Endodermal cell (in vitro differentiated cells): ENCODE data around the gene SORCS2. TPM values are rescaled to one million over a fixed set of nuclear protein-coding genes. Genes with fewer than 3 reads are reported as not detected.

Experiments used
- DNase-seq: peaks from one replicate; pipeline ENCODE4 v3.0.0-alpha.2; 2017
- H3K27ac ChIP-seq: 2 replicates; pipeline ENCODE4 v1.5.1; 2013; ENCODE audit warnings: mild to moderate bottlenecking, low read depth, low read length, moderate library complexity
- H3K27me3 ChIP-seq: 2 replicates; pipeline ENCODE4 v1.6.1; 2013; ENCODE audit warnings: mild to moderate bottlenecking, low read length, moderate library complexity; ENCODE audit not compliant: insufficient read depth, control insufficient read depth, poor library complexity, severe bottlenecking
- H3K36me3 ChIP-seq: 2 replicates; pipeline ENCODE4 v1.7.0; 2013; ENCODE audit warnings: mild to moderate bottlenecking, low read length, moderate library complexity; ENCODE audit not compliant: control insufficient read depth, insufficient read depth
- H3K4me1 ChIP-seq: one replicate; pipeline ENCODE4 v1.7.0; 2013; ENCODE audit warnings: low read length; ENCODE audit not compliant: control insufficient read depth, insufficient read depth
- H3K4me3 ChIP-seq: 2 replicates; pipeline ENCODE4 v1.5.1; 2013; ENCODE audit warnings: mild to moderate bottlenecking, low read length, moderate library complexity
- H3K9ac ChIP-seq: 2 replicates; pipeline ENCODE4 v1.6.1; 2013; ENCODE audit warnings: mild to moderate bottlenecking, low read length, moderate library complexity; ENCODE audit not compliant: poor library complexity, severe bottlenecking; ENCODE audit errors: extremely low read depth
- H3K9me3 ChIP-seq: 2 replicates; pipeline ENCODE4 v1.6.1; 2013; ENCODE audit warnings: mild to moderate bottlenecking, low read length, moderate library complexity; ENCODE audit not compliant: control insufficient read depth
- H3K27ac Mint-ChIP-seq: 2 replicates; pipeline ENCODE4 v1.8.0; 2020; ENCODE audit warnings: mixed read lengths
- H3K27me3 Mint-ChIP-seq: 2 replicates; pipeline ENCODE4 v1.8.0; 2021; ENCODE audit warnings: mild to moderate bottlenecking, mixed read lengths; ENCODE audit not compliant: insufficient read depth
- H3K36me3 Mint-ChIP-seq: 2 replicates; pipeline ENCODE4 v1.8.0; 2020; ENCODE audit warnings: low read depth, mixed read lengths
- H3K4me1 Mint-ChIP-seq: 2 replicates; pipeline ENCODE4 v1.8.0; 2020; ENCODE audit warnings: mixed read lengths
- H3K4me3 Mint-ChIP-seq: 2 replicates; pipeline ENCODE4 v1.8.0; 2020; ENCODE audit warnings: mild to moderate bottlenecking, moderate library complexity, mixed read lengths
- H3K9me3 Mint-ChIP-seq: 2 replicates; pipeline ENCODE4 v1.8.0; 2020; ENCODE audit warnings: mild to moderate bottlenecking, mixed read lengths
- WGBS, 2 experiments: methylation state at CpG; one replicate each; pipeline versions ENCODE4 v1.1.5 to v1.1.7; 2013; ENCODE audit warnings: missing lambda C conversion rate in 2 of 2, mixed read lengths in 1 of 2; ENCODE audit not compliant: insufficient coverage in 1 of 2, insufficient read length in 1 of 2; 5-methylcytosine and 5-hydroxymethylcytosine counted together
- total RNA-seq, 2 donors: library from RNA; stranded (reverse); fragmentation: NEBNext Ultra II Directional in 1 of 2; extraction: Animal tissue kit (Norgen Biotek cat#: 25700) in 1 of 2; gene quantifications; 2 replicates in 1 of 2; 3 replicates in 1 of 2; pipeline ENCODE4 v1.2.1, GENCODE V29; 2021
- TF ChIP-seq, protein P1 (sequence below): fragments of 200-600 bp; sonication (generic); conservative IDR thresholded peaks from 2 replicates; pipeline ENCODE4 v1.5.0; 2021; ENCODE audit warnings: antibody characterized with exemption, mild to moderate bottlenecking

Gene SORCS2
- total RNA-seq, 2 donors from 2014 or later: 1.4 to 1.9 TPM

GRCh38 chr4:7357323-7357722 is 165.0 kb downstream of the SORCS2 start:
- H3K36me3 ChIP-seq: no peaks in the 10 kb centered on the region
- H3K9me3 ChIP-seq: no peaks in the 10 kb centered on the region
- peaks cover 4% of the 10 kb centered on the region for H3K4me1 ChIP-seq
- H3K4me3 ChIP-seq: no peak overlapping the region
- peaks cover 8% of the 10 kb centered on the region for H3K4me1 Mint-ChIP-seq
- 65 to 86% methylated on average over 5 to 9 of the region's 9 CpGs for WGBS, 2 experiments
- no peak for DNase-seq
- no peaks in the 10 kb centered on the region for H3K9me3 Mint-ChIP-seq
- H3K27ac Mint-ChIP-seq: no peak overlapping the region
- H3K4me3 Mint-ChIP-seq: no peak overlapping the region
- H3K36me3 Mint-ChIP-seq: no peaks in the 10 kb centered on the region
- peaks cover 93% of the 10 kb centered on the region for H3K27me3 ChIP-seq
- no peaks in the 10 kb centered on the region for H3K27me3 Mint-ChIP-seq
- H3K27ac ChIP-seq: no peak overlapping the region
- H3K9ac ChIP-seq: no peak overlapping the region
- TF ChIP-seq, protein P1, sequence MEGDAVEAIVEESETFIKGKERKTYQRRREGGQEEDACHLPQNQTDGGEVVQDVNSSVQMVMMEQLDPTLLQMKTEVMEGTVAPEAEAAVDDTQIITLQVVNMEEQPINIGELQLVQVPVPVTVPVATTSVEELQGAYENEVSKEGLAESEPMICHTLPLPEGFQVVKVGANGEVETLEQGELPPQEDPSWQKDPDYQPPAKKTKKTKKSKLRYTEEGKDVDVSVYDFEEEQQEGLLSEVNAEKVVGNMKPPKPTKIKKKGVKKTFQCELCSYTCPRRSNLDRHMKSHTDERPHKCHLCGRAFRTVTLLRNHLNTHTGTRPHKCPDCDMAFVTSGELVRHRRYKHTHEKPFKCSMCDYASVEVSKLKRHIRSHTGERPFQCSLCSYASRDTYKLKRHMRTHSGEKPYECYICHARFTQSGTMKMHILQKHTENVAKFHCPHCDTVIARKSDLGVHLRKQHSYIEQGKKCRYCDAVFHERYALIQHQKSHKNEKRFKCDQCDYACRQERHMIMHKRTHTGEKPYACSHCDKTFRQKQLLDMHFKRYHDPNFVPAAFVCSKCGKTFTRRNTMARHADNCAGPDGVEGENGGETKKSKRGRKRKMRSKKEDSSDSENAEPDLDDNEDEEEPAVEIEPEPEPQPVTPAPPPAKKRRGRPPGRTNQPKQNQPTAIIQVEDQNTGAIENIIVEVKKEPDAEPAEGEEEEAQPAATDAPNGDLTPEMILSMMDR: no peak

- Mint-ChIP-seq H3K36me3 (no peaks in the 10 kb centered on the region), H3K27ac (no peak overlapping the region), H3K4me3 (no peak overlapping the region), H3K27me3 (no peaks in the 10 kb centered on the region), H3K9me3 (no peaks in the 10 kb centered on the region), H3K4me1 (peaks cover 8% of the 10 kb centered on the region)
- WGBS, 2 experiments: 88 to 93% methylated on average over 8 to 11 of the region's 11 CpGs
- H3K27ac ChIP-seq: no peak overlapping the region
- TF ChIP-seq, protein P1: no peak
- peaks cover 4% of the 10 kb centered on the region for H3K4me1 ChIP-seq
- no peak overlapping the region for H3K9ac ChIP-seq
- no peaks in the 10 kb centered on the region for H3K9me3 ChIP-seq
- H3K36me3 ChIP-seq: no peaks in the 10 kb centered on the region
- no peak overlapping the region for H3K4me3 ChIP-seq
- DNase-seq: no peak
- H3K27me3 ChIP-seq: peaks cover 88% of the 10 kb centered on the region
Observed at GRCh38 chr4:7358100-7358735, 165.9 kb downstream of the SORCS2 start.

DNA sequence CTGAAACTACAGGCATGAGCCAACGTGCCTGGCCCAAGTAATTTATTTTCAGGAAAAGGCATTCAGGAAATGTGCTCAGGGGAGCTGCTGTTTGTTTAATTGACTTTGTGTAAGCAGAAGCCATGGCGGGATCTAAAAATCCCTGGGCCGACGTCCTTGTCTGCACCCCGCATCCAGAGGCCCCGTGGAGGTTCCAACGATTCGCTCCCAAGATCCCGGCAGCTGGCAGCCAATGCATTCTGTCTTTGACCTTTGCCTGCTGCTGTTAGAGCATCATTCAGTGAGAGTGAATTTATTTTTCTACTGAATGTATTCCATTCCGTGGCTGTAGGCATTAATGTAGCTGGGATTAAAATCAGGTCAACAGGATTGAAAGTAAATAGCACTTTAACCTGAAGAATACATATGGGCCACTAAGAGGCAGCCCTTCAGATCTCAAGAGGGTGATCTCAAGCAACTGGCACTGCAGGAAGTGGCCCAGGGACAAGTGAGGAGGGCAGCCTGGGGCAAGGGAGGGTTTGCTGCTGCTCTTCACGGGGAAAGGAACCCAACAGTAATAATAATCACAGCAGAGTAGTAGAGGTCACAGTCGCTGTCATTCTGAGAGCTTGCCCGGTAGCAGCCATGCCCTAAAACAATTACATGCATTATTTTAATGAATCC is 167.2 kb downstream of the SORCS2 start:
- Histone ChIP-seq H3K4me3 (no peak overlapping the region), H3K4me1 (peaks cover 4% of the 10 kb centered on the region), H3K36me3 (no peaks in the 10 kb centered on the region), H3K27me3 (peaks cover 81% of the 10 kb centered on the region), H3K27ac (no peak overlapping the region), H3K9ac (no peak overlapping the region), H3K9me3 (no peaks in the 10 kb centered on the region)
- TF ChIP-seq, protein P1: no peak
- Mint-ChIP-seq H3K27me3 (peaks cover 7% of the 10 kb centered on the region), H3K27ac (no peak overlapping the region), H3K4me1 (peaks cover 8% of the 10 kb centered on the region), H3K9me3 (no peaks in the 10 kb centered on the region), H3K4me3 (no peak overlapping the region), H3K36me3 (no peaks in the 10 kb centered on the region)
- 87 to 96% methylated on average over 8 to 13 of the region's 13 CpGs for WGBS, 2 experiments
- no peak for DNase-seq
